HG02759 (cell line): Measurements from ENCODE around the gene MEGF9.
"Not testable (repeated sequence)": the region's sequence is repeated elsewhere in the genome, so short reads cannot be mapped to it uniquely, and the experiment has no call there.

Source experiments
- ATAC-seq: cut with Tn5 transposase; IDR thresholded peaks from one replicate; pipeline ENCODE4 v1.9.1; 2021; ENCODE audit warnings: mild to moderate bottlenecking, moderate library complexity; ENCODE audit not compliant: unreplicated experiment

Gene MEGF9

DNA sequence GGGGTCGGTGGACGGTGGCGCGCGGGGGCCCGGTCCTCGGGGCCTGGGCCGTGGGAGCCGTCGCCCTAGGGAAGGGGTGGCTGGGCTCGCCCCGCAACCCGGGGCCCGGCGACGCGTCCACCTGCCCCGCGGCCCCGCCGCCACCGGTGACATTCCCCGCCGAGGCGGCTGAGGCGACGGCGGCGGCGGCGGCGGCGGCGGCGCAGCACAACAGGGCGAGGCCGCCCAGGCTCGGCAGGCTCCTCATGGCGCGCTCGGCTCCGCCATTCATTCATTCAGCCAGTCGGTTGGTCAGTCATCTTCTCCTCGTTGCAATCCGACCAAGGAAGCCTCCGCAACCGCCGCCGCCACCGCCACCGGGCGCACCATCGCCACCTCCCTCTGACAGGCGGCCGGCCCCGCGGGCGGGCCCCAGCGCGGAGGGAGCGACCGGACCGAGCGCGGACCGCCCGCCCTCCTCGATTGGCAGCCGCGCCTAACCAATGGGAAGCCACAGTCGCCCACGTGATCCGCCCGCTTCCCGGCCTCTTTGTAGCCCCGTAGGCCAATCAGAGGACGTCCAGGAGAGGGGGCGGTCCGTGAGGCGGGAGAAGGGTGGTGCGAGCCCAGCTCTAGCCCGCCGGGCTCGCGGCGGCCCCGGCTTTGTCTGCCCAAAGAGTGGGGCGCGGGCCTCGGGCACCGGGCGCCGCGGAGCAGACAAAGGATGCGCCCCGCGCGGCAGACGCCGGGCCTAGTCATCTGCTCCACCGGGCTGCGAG lies at the start of gene MEGF9:
MEGF9 (minus strand) TSS at position 383 of the 758 bp plus-strand sequence; CDS start at position 271, 112 bp downstream.
- peak; percentile 94 for ATAC-seq

DNA sequence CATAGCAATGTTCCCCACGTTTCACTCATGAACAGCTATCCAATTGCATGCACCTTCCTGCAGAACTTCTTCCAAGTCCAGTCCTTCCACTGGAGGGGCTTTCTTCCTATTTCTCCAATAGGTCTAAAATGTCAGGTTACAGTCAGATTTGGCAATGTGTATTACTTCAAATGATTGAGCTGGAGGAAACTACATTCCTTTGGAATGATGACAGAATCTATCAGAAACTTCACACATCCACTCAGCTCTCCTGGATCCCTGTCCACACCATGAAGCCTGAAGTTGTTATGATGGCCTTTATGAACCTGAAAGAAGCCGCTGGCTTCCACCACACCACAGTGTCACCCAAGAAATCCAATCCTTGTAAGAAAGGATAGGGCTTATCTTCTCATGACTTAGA lies 46.7 kb upstream of the MEGF9 start:
- ATAC-seq = no peak

DNA sequence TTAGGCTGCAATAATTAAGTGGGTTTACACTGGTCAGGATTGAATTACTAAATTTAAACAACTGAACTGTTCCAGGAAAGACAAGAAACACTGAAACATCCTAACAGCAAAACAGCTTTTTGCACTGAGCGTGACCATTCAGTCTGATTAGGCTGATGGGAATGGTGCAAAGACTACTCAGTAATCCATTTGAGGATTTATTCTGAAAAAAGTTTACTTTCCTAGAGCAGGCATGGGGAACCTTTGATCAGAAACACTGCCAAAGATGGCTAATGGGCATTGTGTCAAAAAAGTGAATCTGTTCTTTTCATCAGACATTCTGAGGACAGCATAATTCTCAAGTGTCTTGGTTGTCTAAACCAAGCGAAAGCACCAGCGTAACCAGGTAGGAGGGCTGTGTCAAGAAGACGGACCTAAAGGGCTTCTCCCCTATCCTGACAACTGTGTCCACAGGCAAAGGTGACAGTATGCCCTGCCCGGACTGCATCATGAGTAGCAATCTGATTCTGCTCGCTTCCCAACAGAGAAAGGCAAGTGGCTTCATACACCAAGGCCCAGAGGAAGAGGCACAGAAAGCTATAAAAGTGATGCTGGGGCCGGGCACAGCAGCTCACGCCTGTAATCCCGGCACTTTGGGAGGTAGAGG lies 45.6 kb upstream of the MEGF9 start:
- no peak for ATAC-seq

DNA sequence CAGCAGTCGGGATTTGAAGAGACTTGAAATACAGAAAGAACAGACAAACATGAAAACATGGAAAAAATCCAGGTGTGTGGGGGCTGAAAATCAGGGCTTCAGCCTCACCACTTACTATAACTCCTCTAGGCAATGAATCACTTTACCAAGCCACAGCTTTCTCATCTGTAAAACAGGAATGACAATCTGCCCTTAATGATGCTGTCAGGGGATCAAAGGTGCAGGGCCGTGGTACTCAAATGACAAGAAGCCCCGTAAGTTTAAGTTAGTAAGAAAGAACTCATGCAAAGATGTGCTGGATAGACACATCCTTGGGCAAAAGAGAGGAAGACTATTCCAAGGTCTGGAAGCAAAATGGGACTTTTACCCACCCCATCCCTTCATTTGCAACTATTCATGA lies 44.3 kb upstream of the MEGF9 start:
- ATAC-seq = no peak

DNA sequence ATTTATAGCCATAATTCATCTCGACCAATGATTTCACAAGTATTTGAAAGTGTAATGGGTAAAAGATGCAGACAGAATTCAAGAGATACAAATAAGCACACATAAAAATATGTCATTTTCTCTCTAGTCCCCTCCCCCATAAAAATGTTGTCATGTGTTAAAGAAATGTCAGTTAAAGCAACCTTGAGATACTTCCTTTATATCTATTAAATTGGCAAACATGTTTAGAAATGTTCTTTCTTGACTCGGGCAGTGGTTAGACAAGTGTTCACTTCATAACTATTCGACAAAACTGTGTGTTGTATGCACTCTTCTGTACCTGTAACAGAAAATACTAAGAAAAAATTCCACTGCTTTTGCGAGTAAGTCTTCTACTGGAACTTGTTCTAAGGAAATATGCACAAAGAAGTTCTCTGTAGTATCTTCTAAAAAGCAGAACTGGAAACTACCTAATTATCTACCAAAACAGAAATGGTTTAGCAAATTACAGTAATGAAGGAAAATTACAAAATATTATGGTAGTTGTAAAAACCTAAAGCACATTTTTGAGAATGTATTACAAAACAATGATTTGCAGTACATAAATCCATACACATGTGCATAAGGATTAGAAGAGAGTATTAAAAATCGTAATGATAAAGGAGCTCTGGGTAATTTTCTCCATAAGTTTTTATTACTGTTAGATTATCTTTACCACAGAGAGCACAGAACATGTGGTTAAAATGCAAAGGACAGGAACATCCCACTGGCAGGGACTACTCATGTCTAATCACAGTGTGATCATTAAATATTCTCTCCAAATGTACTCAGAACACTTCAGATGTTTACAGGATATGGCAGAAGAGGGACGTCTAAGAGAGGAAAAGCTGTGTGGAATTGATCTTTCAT lies 43.0 kb upstream of the MEGF9 start:
- no peak for ATAC-seq

DNA sequence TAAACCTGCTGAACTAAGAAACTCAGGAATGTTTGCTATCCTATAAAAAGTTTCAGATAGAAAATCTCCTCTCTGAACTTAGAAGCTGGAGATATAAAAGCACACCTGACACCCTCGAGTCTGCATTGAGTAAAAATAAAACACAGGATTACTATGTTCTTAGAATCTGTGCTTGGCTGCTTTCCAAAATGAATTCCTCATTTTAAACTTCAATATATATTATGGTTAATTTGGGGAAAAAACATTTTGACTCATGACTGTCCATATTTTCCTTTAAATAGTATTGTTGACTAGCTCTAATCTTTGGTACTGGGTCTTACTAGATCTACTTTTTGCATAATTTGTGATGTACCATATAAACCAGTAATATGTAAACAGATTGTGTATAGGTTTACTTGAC lies 42.3 kb upstream of the MEGF9 start:
- no peak for ATAC-seq

DNA sequence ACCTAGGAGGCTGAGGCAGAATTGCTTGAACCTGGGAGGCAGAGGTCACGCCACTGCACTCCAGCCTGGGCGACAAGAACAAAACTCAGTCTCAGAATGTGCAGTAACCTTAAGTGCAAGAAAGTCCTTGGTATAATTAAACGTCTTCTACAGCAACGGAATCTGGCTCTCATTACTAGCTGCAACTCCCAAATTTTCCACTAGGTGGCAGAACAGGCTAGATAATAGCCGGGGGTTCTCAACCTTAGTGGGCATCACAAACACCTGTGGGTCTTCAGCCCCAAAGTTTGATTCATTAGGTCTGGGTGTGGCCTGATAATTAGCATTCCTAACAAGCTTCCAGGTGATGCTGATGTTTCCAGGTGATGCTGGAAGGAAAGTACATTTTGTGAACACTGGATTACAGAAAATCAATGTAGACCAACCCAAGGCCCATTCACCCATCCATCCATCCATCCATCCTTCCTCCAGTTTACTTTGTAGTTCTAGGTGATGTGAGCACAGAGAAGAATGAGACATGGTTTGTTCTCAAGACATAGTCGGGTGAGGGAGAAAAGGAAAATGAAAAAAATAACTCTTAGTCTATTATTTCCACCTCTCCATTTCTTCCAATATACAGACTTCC lies 41.7 kb upstream of the MEGF9 start:
- ATAC-seq = peak; percentile 43

DNA sequence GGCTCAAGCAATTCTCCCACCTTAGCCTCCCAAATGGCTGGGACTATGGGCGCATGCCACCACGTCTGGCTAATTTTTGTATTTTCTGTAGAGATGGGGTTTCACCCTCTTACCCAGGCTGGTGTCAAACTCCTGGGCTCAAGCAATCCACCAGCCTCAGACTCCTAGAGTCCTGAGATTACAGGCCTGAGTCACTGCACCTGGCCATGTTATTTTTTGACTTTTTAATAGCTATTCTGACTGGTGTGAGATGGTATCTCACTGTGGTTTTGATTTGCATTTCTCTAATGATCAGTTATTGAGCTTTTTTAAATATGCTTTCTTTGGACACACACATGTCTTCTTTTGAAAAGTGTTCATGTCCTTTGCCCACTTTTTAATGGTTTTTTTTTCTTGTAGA lies 40.8 kb upstream of the MEGF9 start:
- ATAC-seq = peak; percentile 84

DNA sequence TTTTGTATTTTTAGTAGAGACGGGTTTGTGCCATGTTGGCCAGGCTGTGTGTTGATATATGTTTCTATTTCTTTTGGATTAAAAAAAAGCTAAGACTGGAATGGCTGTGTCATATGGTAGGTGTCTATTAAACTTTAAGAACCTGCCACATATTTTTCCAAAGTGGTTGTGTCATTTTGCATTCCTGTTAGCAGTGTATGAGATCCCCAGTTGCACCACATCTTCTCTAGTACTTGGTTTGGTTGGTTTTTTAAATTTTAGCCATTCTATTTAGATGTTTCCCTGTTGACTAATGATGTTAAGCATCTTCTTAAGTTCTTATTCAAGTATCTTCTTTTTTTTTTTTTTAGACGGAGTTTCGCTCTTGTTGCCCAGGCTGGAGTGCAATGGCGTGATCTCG lies 36.2 kb upstream of the MEGF9 start:
- no peak for ATAC-seq

DNA sequence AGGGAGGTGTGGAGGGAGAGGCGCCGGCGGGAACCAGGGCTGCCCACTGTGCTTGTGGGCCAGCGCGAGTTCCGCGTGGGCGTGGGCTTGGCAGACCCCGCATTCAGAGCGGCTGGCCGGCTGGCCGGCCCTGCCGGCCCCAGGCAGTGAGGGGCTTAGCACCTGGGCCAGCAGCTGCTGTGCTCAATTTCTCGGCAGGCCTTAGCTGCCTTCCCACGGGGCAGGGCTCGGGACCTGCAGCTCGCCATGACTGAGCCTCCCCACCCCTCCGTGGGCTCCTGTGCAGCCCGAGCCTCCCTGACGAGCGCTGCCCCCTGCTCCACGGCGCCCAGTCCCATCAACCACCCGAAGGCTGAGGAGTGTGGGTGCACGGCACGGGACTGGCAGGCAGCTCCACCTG lies 32.1 kb upstream of the MEGF9 start:
- not testable (repeated sequence) for ATAC-seq

DNA sequence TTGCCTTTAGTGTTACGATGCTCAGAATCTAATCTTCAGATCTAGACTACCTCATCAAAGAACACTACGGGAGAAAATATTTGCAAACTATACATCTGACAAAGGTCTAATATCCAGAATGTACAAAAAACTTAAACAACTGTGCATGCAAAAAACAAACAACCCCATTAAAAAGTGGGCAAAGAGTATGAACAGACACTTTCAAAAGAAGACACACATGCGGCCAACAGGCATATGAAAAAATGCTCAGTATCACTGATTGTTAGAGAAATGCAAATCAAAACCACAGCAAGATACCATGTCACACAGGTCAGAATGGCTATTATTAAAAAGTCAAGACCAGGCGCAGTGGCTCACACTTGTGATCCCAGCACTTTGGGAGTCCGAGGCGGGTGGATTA lies 31.0 kb upstream of the MEGF9 start:
- ATAC-seq = no peak

DNA sequence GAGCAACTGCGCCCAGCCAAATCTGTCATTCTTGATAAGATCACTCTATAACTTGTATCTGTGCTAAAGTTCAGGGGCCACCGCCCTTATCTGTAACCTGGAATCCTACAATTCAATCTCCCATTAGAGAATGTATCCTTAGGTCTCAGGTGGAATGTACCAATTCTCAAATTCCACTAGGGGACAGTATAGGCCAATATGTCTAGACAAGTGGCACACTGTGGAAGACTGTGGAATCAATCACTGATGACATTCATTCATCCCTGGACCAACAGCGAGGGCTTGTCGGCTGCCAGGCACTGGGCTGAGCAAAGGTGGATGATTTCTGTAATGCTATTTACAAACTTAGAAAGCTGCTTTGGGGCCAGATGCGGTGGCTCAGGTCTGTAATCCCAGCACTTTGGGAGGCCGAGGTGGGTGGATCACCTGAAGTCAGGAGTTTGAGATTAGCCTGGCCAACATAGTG lies 28.7 kb upstream of the MEGF9 start:
- ATAC-seq = no peak

DNA sequence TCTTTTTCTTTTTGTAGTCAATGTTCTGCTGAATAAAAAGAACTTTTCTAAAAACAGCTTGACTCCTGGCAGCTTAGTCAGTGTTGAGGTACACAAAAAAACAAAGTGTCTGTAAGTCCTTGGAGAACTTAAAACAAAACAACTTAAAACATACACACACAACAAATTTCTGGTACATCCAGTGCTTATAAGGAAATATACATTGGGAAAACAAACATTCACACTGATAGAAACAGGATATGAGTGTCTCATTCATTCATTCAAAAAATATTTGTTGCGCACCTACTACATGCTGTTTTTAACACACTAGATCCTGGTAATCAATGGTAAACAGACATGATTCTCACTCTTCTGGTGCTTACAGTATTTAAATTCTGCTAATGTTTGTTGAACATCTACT lies 27.4 kb upstream of the MEGF9 start:
- ATAC-seq = no peak

DNA sequence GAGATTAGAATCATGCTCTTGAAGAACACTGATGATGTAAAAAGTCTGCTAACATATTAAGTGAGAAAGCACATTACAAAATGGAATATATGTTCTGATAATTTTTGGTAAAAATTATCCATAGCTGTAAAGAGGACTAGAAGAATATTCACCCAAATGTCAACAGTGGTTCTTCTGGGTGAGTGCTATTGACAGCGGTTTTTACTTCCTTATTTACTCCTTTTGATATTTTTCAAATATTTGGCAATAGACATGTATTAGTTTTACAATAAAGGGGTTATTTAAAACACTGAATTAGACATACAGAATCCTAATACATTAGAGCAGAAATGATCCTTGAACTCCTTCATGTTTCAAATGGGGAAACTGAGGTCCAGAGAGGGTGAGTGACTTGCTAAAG lies 26.9 kb upstream of the MEGF9 start:
- ATAC-seq = no peak

DNA sequence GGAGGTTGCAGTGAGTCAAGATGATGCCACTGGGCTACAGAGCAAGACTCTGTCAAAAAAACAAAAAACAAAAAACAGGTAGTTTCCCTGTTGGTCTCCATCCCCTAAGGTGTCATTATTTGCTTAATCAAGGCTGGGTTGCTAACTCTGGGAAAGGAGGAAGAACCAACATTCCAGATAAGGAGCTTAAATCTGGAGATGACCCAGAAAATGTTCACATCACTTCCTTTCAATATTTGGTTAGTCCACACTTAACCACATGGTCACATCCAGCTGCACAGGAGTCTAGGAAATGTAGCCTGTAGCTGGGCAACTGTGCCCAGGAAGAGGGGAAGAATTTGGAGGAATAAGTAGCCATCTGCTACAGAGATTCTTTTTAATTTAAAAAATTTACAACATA lies 25.9 kb upstream of the MEGF9 start:
- no peak for ATAC-seq

DNA sequence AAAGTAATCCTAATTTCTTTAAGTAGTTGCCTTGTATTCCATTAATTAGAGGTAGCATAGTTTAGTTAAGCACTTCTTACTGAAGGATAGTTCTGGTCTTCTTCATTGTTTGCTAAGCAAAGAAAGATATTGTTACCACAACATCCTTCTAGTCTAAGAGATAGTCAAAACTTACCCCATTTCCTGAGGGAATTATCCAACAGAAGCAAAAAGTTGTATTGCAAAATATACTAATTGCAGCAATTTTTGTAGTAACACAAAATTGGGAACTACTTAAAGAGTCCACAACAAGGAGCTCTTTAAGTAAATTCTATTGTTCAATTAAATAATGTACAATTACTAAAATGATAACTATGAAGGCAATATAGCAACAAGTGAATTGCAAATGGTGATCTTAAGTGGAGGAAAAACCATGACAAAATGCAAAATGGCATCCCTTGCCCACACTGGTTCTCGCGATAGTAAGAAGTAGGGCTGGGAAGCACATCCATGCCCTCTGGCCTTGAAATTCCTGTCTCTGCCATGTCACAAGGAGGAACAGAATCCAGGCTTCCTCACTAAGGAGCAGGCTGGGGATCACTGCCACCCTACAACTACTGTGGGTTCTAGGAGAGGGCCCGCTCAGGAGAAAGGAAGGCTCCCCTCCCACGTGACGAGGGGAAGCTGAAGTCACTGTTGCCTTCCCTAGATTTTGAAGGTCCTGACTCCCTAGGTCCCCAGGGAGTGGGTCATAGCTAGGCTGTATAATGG lies 23.3 kb upstream of the MEGF9 start:
- no peak for ATAC-seq

DNA sequence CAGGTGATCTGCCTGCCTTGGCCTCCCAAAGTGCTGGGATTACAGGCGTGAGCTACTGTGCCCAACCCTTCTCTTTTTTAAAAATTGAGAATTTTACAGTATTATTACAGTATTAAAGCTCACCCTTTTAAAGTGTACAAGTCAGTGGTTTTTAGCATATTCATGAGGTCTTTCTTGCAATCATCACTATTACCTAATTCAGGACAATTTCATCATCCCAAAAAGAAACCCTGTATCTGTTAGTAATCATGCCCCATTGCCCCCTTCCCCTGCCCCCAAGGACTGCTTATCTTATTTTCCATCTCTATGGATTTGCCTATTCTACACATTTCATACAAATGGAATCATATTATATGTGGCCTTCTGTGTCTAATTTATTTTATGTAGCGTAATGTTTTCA lies 22.6 kb upstream of the MEGF9 start:
- ATAC-seq = no peak

DNA sequence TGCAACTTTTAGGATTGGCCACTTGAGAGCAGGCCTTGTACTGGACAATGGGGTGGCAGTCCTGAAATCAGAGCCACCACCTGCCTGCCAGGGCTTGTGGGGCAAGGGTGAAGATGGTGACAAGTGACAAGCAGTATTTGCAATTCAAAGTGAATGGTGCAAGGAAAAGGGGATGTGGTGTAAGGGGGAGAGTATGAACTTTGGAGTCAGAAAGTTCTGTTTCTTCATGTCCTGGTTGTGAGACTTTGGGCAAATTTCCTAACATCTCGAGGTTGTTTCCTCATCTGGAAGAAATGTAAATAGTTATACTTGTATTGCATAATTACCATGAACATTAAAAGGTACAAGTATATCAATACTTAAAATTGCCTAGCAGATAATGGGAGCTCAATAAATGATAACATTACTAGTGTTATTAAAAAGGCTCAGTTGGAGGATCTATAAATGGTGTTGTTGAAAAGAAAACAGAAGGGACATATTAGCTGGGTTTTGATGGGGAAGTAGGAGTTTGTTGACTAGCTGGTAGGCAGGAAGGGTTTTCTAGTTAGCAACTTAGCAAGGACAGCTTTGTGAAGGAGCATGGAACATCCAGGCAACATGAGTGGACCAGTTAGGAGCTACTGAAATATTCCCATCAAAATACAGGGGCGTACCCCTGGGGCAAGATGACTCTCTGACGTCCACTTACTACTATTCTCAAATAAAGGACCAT lies 21.3 kb upstream of the MEGF9 start:
- no peak for ATAC-seq

DNA sequence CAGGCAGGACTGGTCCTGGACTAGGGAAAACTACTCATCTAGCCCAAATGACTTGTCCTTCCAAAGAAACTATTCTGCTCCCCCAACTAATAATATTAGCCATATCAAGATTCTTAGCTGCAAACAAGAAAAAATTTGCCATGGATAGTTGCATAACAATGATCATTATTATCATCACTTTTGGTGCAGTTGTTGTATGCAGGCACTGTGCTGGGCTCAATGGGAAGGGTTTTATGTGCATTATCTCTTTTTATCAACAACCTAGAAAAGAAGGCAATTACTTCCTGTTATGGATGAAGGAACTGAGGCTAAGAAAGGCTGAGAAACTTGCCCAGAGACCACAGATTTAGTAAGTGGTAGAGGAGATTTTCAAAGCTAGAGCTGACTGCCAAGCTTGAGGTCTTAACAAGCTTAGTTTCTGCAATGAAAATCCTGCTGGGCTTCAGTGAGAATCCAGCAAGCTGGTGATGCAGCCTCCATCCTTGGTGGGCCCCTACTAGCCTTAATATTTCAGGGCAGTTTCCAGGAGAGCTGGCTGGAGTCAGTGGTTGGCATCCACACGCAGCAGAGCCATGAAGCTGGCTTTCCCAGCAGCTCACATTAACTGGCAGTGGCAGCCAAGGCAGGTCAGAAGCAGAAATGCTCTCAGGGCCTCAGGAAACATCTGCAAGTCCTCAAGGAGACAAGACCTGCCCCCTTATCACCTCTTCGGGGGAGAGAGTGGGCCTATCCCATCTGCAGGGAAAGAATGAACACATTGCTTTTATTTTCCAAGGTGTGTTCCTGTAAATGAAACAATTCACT lies 20.5 kb upstream of the MEGF9 start:
- ATAC-seq = no peak
